Fibroblast of lung (primary cell): ENCODE data around the gene KLC1. TPM values are rescaled to one million over a fixed set of nuclear protein-coding genes. Genes with fewer than 3 reads are reported as not detected.

Experiments
- DNase-seq, 2 donors: peaks; one replicate each; pipeline versions ENCODE4 v3.0.0 to v3.0.0-alpha.2; 2010; ENCODE audit warnings: low read depth in 2 of 2
- H2AFZ ChIP-seq: 2 replicates; pipeline ENCODE4 v1.5.1; 2012; ENCODE audit warnings: low read length, control low read depth, inconsistent platforms
- H3K27ac ChIP-seq: 2 replicates; pipeline ENCODE4 v1.5.1; 2011; ENCODE audit warnings: low read length, control low read depth; ENCODE audit not compliant: insufficient read depth
- H3K27me3 ChIP-seq: 2 replicates; pipeline ENCODE4 v1.5.1; 2011; ENCODE audit warnings: mild to moderate bottlenecking, low read length; ENCODE audit not compliant: control insufficient read depth, insufficient read depth
- H3K36me3 ChIP-seq: 2 replicates; pipeline ENCODE4 v1.5.1; 2011; ENCODE audit warnings: low read length; ENCODE audit not compliant: control insufficient read depth, insufficient read depth
- H3K4me1 ChIP-seq: 2 replicates; pipeline ENCODE4 v1.5.1; 2011; ENCODE audit warnings: low read length; ENCODE audit not compliant: control insufficient read depth, insufficient read depth; ENCODE audit errors: extremely low read depth
- H3K4me2 ChIP-seq: 2 replicates; pipeline ENCODE4 v1.5.1; 2011; ENCODE audit warnings: low read length, control low read depth; ENCODE audit not compliant: insufficient read depth; ENCODE audit errors: extremely low read depth
- H3K4me3 ChIP-seq, 4 experiments: fragments of 200-600 bp in 1 of 4; sonication (generic) in 1 of 4; replicated peaks in 1 of 4; 2 replicates each; pipeline ENCODE4 v1.5.1; 2011 to 2016; ENCODE audit warnings: low read length in 4 of 4, low read depth in 3 of 4, mild to moderate bottlenecking in 3 of 4, control low read depth in 2 of 4, inconsistent platforms in 1 of 4, mixed read lengths in 1 of 4; ENCODE audit not compliant: insufficient read depth in 1 of 4; ENCODE audit errors: control extremely low read depth in 1 of 4
- H3K79me2 ChIP-seq: 2 replicates; pipeline ENCODE4 v1.5.1; 2012; ENCODE audit warnings: mild to moderate bottlenecking, low read length, inconsistent platforms; ENCODE audit not compliant: control insufficient read depth, insufficient read depth
- H3K9ac ChIP-seq: 2 replicates; pipeline ENCODE4 v1.5.1; 2011; ENCODE audit warnings: mild to moderate bottlenecking, low read length, control low read depth; ENCODE audit not compliant: insufficient read depth
- H3K9me3 ChIP-seq: 2 replicates; pipeline ENCODE4 v1.5.1; 2012; ENCODE audit warnings: low read depth, low read length; ENCODE audit not compliant: control insufficient read depth, insufficient read depth
- H4K20me1 ChIP-seq: 2 replicates; pipeline ENCODE4 v1.5.1; 2011; ENCODE audit warnings: low read length; ENCODE audit not compliant: control insufficient read depth, insufficient read depth; ENCODE audit errors: extremely low read depth
- CTCF ChIP-seq, 2 donors: IDR thresholded peaks in 1 of 2; conservative IDR thresholded peaks in 1 of 2; 1 replicate in 1 of 2; 2 replicates in 1 of 2; pipeline ENCODE4 v1.5.1; 2011 to 2012; ENCODE audit warnings: low read length in 2 of 2, control low read depth in 1 of 2, inconsistent platforms in 1 of 2, low read depth in 1 of 2, mild to moderate bottlenecking in 1 of 2
- EZH2 ChIP-seq: IDR thresholded peaks from 2 replicates; pipeline ENCODE4 v1.5.1; 2012; ENCODE audit warnings: low read length, control low read depth, mild to moderate bottlenecking; ENCODE audit errors: missing control alignments
- polyA plus RNA-seq, 2 donors: library from polyadenylated mRNA; depleted of rRNA in 1 of 2; stranded (reverse) in 1 of 2; unstranded in 1 of 2; fragments of >200 nt; gene quantifications; 2 replicates each; pipeline ENCODE4 v1.2.1, GENCODE V29; 2011 to 2012; ENCODE audit warnings: missing spikeins in 1 of 2
- total RNA-seq: library from RNA; depleted of rRNA; stranded (reverse); fragments of >200 nt; gene quantifications from 2 replicates; pipeline ENCODE4 v1.2.1, GENCODE V29; 2014

KLC1 gene
- total and polyA plus RNA-seq, 2 donors (not counting 1 experiment from before 2014, with no cell fraction given), result 180 to 219 TPM

- Histone ChIP-seq H3K9me3 (no peaks in the 10 kb centered on the region), H2AFZ (no peak overlapping the region), H3K4me1 (peaks cover 19% of the 10 kb centered on the region), H3K27ac (peak overlapping the region; percentile 81), H3K36me3 (peaks cover 53% of the 10 kb centered on the region), H3K4me3 (no peak overlapping the region), H3K79me2 (peaks cover 42% of the 10 kb centered on the region), H3K27me3 (no peaks in the 10 kb centered on the region), H4K20me1 (no peaks in the 10 kb centered on the region), H3K4me2 (peak overlapping the region; percentile 33), H3K9ac (no peak overlapping the region)
- TF ChIP-seq EZH2 (no peak), CTCF (conservative IDR thresholded peaks at IDR 0.05 in 1 of 2, IDR thresholded peaks at IDR 0.05 in 1 of 2; ENCODE audit: low read depth in 1 of 2, low read length in 2 of 2) (peak in 1 of 2 donors; percentile 21)
- peak; percentile 44 to 90 for DNase-seq
These were observed 67.6 kb downstream of the KLC1 start for GRCh38 chr14:103696466-103697071.

GRCh38 chr14:103697206-103697602 is 68.2 kb downstream of the KLC1 start:
- Histone ChIP-seq H3K79me2 (peaks cover 40% of the 10 kb centered on the region), H3K36me3 (peaks cover 55% of the 10 kb centered on the region), H3K27ac (peak overlapping the region; percentile 81)

More at GRCh38 chr14:103697206-103697602, 68.2 kb downstream of the KLC1 start:
- no peaks in the 10 kb centered on the region for H3K27me3 ChIP-seq
- DNase-seq, result no peak
- no peak overlapping the region for H2AFZ ChIP-seq
- H3K9ac ChIP-seq, result no peak overlapping the region
- H3K4me3 ChIP-seq, result no peak overlapping the region
- H3K4me1 ChIP-seq, result peaks cover 19% of the 10 kb centered on the region
- no peaks in the 10 kb centered on the region for H3K9me3 ChIP-seq
- TF ChIP-seq EZH2, result no peak
- TF ChIP-seq CTCF (conservative IDR thresholded peaks at IDR 0.05 in 1 of 2, IDR thresholded peaks at IDR 0.05 in 1 of 2; ENCODE audit: low read depth in 1 of 2, low read length in 2 of 2), result no peak
- H3K4me2 ChIP-seq, result no peak overlapping the region
- H4K20me1 ChIP-seq, result no peaks in the 10 kb centered on the region
